H9 (cell line): ENCODE measurements around the gene MATN1. TPM values are rescaled to one million over a fixed set of nuclear protein-coding genes. Genes with fewer than 3 reads are reported as not detected.

ENCODE experiments used
- DNase-seq: peaks from one replicate; pipeline ENCODE4 v3.0.0-alpha.2; 2017
- H2AFZ ChIP-seq: one replicate; pipeline ENCODE4 v1.6.1; 2013; ENCODE audit warnings: mild to moderate bottlenecking, low read length, control low read depth, moderate library complexity
- H2AK5ac ChIP-seq: 2 replicates; pipeline ENCODE4 v1.6.1; 2013; ENCODE audit warnings: low read length, control low read depth, mixed read lengths; ENCODE audit not compliant: insufficient read length
- H2BK120ac ChIP-seq: one replicate; pipeline ENCODE4 v1.6.1; 2013; ENCODE audit warnings: low read depth, mild to moderate bottlenecking, low read length, control low read depth, inconsistent platforms; ENCODE audit not compliant: poor library complexity, severe bottlenecking
- H2BK12ac ChIP-seq: 2 replicates; pipeline ENCODE4 v1.6.1; 2013; ENCODE audit warnings: low read length, control low read depth, mixed read lengths, low read depth; ENCODE audit not compliant: insufficient read length
- H2BK15ac ChIP-seq: 2 replicates; pipeline ENCODE4 v1.6.1; 2013; ENCODE audit warnings: low read depth, low read length, control low read depth
- H2BK20ac ChIP-seq: one replicate; pipeline ENCODE4 v1.6.1; 2013; ENCODE audit warnings: low read depth, mild to moderate bottlenecking, low read length, control low read depth, inconsistent platforms; ENCODE audit not compliant: poor library complexity, severe bottlenecking
- H2BK5ac ChIP-seq: 2 replicates; pipeline ENCODE4 v1.6.1; 2013; ENCODE audit warnings: low read length, control low read depth, mixed read lengths; ENCODE audit not compliant: insufficient read length
- H3K14ac ChIP-seq: 2 replicates; pipeline ENCODE4 v1.6.1; 2013; ENCODE audit warnings: low read length, control low read depth; ENCODE audit not compliant: insufficient read depth
- H3K18ac ChIP-seq: 2 replicates; pipeline ENCODE4 v1.6.1; 2013; ENCODE audit warnings: low read depth, mild to moderate bottlenecking, mixed read lengths, low read length, control low read depth; ENCODE audit not compliant: insufficient read length
- H3K23ac ChIP-seq: 2 replicates; pipeline ENCODE4 v1.6.1; 2013; ENCODE audit warnings: low read length, control low read depth, mixed read lengths, low read depth; ENCODE audit not compliant: insufficient read length
- H3K23me2 ChIP-seq: 2 replicates; pipeline ENCODE4 v1.6.1; 2013; ENCODE audit warnings: low read depth, mild to moderate bottlenecking, mixed read lengths, low read length, control low read depth; ENCODE audit not compliant: insufficient read length, poor library complexity, severe bottlenecking
- H3K27ac ChIP-seq: 2 replicates; pipeline ENCODE4 v1.5.1; 2013; ENCODE audit warnings: low read length, control low read depth, mixed read lengths, low read depth; ENCODE audit not compliant: insufficient read length
- H3K27me3 ChIP-seq: 2 replicates; pipeline ENCODE4 v1.6.1; 2013; ENCODE audit warnings: low read length, control low read depth, inconsistent platforms; ENCODE audit not compliant: insufficient read depth
- H3K4ac ChIP-seq: 2 replicates; pipeline ENCODE4 v1.6.1; 2013; ENCODE audit warnings: low read depth, mild to moderate bottlenecking, control low read depth, inconsistent platforms, low read length, moderate library complexity
- H3K4me1 ChIP-seq: 2 replicates; pipeline ENCODE4 v1.6.1; 2013; ENCODE audit warnings: low read length, control low read depth, inconsistent platforms; ENCODE audit not compliant: insufficient read depth
- H3K4me2 ChIP-seq: 2 replicates; pipeline ENCODE4 v1.6.1; 2013; ENCODE audit warnings: low read length, control low read depth, mixed read lengths; ENCODE audit not compliant: insufficient read length, insufficient read depth
- H3K56ac ChIP-seq: 2 replicates; pipeline ENCODE4 v1.6.1; 2013; ENCODE audit warnings: low read depth, mild to moderate bottlenecking, mixed read lengths, low read length, control low read depth; ENCODE audit not compliant: insufficient read length
- H3K79me1 ChIP-seq: 2 replicates; pipeline ENCODE4 v1.6.1; 2013; ENCODE audit warnings: low read depth, mild to moderate bottlenecking, moderate library complexity, low read length, control low read depth, inconsistent platforms; ENCODE audit not compliant: insufficient read depth, poor library complexity, severe bottlenecking
- H3K79me2 ChIP-seq: 2 replicates; pipeline ENCODE4 v1.6.1; 2013; ENCODE audit warnings: low read length, control low read depth, inconsistent platforms; ENCODE audit not compliant: insufficient read depth
- H3K9ac ChIP-seq: 2 replicates; pipeline ENCODE4 v1.6.1; 2013; ENCODE audit warnings: low read length, control low read depth, mixed read lengths; ENCODE audit not compliant: insufficient read length; ENCODE audit errors: extremely low read depth
- H3K9me3 ChIP-seq: one replicate; pipeline ENCODE4 v1.6.1; 2013; ENCODE audit warnings: low read depth, low read length, inconsistent platforms; ENCODE audit not compliant: control insufficient read depth
- H3T11ph ChIP-seq: one replicate; pipeline ENCODE4 v1.6.1; 2013; ENCODE audit warnings: mild to moderate bottlenecking, low read length, control low read depth, inconsistent platforms
- H4K20me1 ChIP-seq: one replicate; pipeline ENCODE4 v1.6.1; 2013; ENCODE audit not compliant: control insufficient read depth, insufficient read length, insufficient read depth
- H4K5ac ChIP-seq: 2 replicates; pipeline ENCODE4 v1.6.1; 2013; ENCODE audit warnings: low read depth, mild to moderate bottlenecking, mixed read lengths, low read length, control low read depth; ENCODE audit not compliant: insufficient read length
- H4K8ac ChIP-seq: replicated peaks from 2 replicates; pipeline ENCODE4 v1.6.1; 2013; ENCODE audit warnings: low read length, control low read depth, mixed read lengths, low read depth; ENCODE audit not compliant: insufficient read length
- H4K91ac ChIP-seq: 2 replicates; pipeline ENCODE4 v1.6.1; 2013; ENCODE audit warnings: low read depth, mild to moderate bottlenecking, moderate library complexity, mixed read lengths, low read length, control low read depth; ENCODE audit not compliant: insufficient read length
- H3K27ac Mint-ChIP-seq, 3 experiments: 2 replicates in 2 of 3; 3 replicates in 1 of 3; pipeline ENCODE4 v1.8.0; 2020 to 2021; ENCODE audit warnings: mixed read lengths in 3 of 3, mild to moderate bottlenecking in 1 of 3, moderate library complexity in 1 of 3
- H3K27me3 Mint-ChIP-seq: 2 replicates; pipeline ENCODE4 v1.8.0; 2021; ENCODE audit warnings: low read depth, mild to moderate bottlenecking, moderate library complexity, mixed read lengths
- H3K36me3 Mint-ChIP-seq, 3 experiments: 2 replicates in 2 of 3; 3 replicates in 1 of 3; pipeline ENCODE4 v1.8.0; 2020 to 2021; ENCODE audit warnings: low read depth in 3 of 3, mixed read lengths in 3 of 3; ENCODE audit not compliant: insufficient read depth in 1 of 3
- H3K4me1 Mint-ChIP-seq, 2 experiments: 2 replicates each; pipeline ENCODE4 v1.8.0; 2020; ENCODE audit warnings: mixed read lengths in 2 of 2
- H3K4me3 Mint-ChIP-seq, 2 experiments: 2 replicates in 1 of 2; 3 replicates in 1 of 2; pipeline ENCODE4 v1.8.0; 2020 to 2021; ENCODE audit warnings: mild to moderate bottlenecking in 2 of 2, mixed read lengths in 2 of 2, moderate library complexity in 1 of 2
- H3K9me3 Mint-ChIP-seq, 2 experiments: 2 replicates in 1 of 2; 3 replicates in 1 of 2; pipeline ENCODE4 v1.8.0; 2020; ENCODE audit warnings: mild to moderate bottlenecking in 2 of 2, mixed read lengths in 2 of 2, moderate library complexity in 1 of 2
- WGBS: extraction: QIAGEN DNeasy Blood & Tissue Kit; methylation state at CpG from one replicate; pipeline ENCODE4 v1.1.7; 2013; ENCODE audit warnings: missing lambda C conversion rate, low lambda C conversion rate, mixed read lengths; ENCODE audit not compliant: insufficient read length; ENCODE audit errors: extremely low coverage; 5-methylcytosine and 5-hydroxymethylcytosine counted together
- total RNA-seq: library from RNA; stranded (reverse); gene quantifications from 2 replicates; pipeline ENCODE4 v1.2.1, GENCODE V29; 2021
- TF ChIP-seq, protein P1 (sequence below): fragments of 200-600 bp; sonication (generic); conservative IDR thresholded peaks from 3 replicates; pipeline ENCODE4 v1.8.0; 2021; ENCODE audit warnings: antibody characterized with exemption, mild to moderate bottlenecking

MATN1 gene
- total RNA-seq, 1 experiment from 2014 or later, result not detected

DNA sequence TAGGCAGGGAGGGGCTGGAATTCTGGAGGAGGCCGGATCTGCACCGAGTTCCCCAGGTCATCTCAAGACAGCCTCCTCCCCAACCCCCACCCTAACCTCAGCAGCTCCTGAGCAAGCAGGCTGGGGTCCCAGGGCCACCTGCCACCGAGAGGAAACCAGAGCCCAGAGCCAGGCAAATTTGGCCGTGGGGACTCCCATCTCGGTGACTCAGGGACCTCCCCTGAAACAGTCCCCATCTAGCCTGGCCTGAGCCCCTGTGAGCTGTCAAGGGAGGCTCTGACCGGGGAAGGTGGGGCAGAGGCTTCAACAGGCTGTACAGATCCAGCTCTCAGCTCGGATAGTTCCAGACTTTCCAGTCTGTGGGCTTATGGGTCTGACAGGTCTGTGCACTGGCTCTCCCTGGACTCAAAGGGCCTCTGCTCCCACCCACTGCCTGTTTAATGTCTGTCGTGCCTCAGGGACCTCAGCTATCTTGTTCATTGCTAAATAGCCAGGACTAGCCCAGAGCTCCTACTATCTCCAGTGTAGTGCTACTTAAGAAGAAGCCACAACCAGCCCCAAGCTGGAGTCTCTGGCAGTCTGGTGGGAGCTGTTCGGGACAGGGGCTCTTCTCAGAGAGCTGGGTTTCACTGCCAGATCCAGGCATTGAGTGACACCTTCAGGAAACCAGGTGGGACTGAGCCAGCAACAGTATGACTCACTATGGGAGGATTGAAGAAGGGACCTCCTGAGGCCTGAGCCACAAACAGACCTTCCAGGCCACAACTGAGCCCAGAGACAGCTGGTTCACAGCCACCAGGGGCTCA, 25.6 kb downstream of the MATN1 start:
- Histone ChIP-seq H3K79me1 (no peaks in the 10 kb centered on the region), H3K79me2 (no peaks in the 10 kb centered on the region), H2BK12ac (no peak overlapping the region), H3K27me3 (no peaks in the 10 kb centered on the region), H4K8ac (no peak overlapping the region), H3K27ac (no peak overlapping the region), H2BK5ac (no peak overlapping the region), H3K4ac (no peak overlapping the region), H3K14ac (no peak overlapping the region; the same call in 1 of the 2 replicates), H4K5ac (no peak overlapping the region), H3K4me1 (no peaks in the 10 kb centered on the region), H3K9ac (no peak overlapping the region), H3K56ac (no peak overlapping the region), H2AK5ac (no peak overlapping the region), H3K23me2 (no peaks in the 10 kb centered on the region), H4K91ac (no peak overlapping the region), H2BK120ac (no peak overlapping the region), H4K20me1 (no peaks in the 10 kb centered on the region), H2BK15ac (no peak overlapping the region), H2BK20ac (no peak overlapping the region), H3K4me2 (no peak overlapping the region), H3T11ph (no peak overlapping the region), H3K9me3 (no peaks in the 10 kb centered on the region), H3K23ac (no peak overlapping the region), H2AFZ (no peak overlapping the region), H3K18ac (no peak overlapping the region)
- Mint-ChIP-seq H3K9me3 (no peaks in the 10 kb centered on the region), H3K4me1 (peaks cover 4 to 18% of the 10 kb centered on the region in 2 experiments; a peak in 3 of 4 replicates), H3K27me3 (peaks cover 3% of the 10 kb centered on the region; the same call in 1 of the 2 replicates), H3K4me3 (no peak overlapping the region), H3K36me3 (no peaks in the 10 kb centered on the region), H3K27ac (no peak overlapping the region; a peak in 1 of 7 replicates)
- no peak for DNase-seq
- no CpG with 5 or more reads among the region's 9 CpGs for WGBS
- TF ChIP-seq, protein P1, sequence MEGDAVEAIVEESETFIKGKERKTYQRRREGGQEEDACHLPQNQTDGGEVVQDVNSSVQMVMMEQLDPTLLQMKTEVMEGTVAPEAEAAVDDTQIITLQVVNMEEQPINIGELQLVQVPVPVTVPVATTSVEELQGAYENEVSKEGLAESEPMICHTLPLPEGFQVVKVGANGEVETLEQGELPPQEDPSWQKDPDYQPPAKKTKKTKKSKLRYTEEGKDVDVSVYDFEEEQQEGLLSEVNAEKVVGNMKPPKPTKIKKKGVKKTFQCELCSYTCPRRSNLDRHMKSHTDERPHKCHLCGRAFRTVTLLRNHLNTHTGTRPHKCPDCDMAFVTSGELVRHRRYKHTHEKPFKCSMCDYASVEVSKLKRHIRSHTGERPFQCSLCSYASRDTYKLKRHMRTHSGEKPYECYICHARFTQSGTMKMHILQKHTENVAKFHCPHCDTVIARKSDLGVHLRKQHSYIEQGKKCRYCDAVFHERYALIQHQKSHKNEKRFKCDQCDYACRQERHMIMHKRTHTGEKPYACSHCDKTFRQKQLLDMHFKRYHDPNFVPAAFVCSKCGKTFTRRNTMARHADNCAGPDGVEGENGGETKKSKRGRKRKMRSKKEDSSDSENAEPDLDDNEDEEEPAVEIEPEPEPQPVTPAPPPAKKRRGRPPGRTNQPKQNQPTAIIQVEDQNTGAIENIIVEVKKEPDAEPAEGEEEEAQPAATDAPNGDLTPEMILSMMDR, result peak; percentile 22; the same call in 1 of the 3 replicates
